ENCODE measurements around the gene COL23A1.

Gene COL23A1

DNA sequence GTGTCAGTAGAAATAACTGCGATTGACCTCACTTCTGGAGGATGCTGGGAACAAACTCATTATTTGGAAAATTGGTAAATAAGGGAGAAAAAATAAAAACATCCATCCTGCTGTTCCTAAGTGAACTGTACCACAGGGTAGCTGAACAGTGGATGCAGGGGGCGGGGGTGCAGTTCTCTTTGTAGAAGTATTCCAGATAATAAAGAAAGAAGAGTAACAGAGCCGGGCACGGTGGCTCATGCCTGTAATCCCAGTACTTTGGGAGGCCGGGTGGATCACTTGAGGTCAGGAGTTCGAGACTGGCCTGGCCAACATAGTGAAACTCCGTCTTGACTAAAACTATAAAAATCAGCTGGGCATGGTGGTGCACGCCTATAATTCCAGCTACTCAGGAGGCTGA lies 132.1 kb downstream of the COL23A1 start:
- DNase-seq (ENCODE audit: low spot score), result no peak

GRCh38 chr5:178457471-178457870 lies 132.7 kb downstream of the COL23A1 start:
- no peak for DNase-seq (ENCODE audit: low spot score)

DNA sequence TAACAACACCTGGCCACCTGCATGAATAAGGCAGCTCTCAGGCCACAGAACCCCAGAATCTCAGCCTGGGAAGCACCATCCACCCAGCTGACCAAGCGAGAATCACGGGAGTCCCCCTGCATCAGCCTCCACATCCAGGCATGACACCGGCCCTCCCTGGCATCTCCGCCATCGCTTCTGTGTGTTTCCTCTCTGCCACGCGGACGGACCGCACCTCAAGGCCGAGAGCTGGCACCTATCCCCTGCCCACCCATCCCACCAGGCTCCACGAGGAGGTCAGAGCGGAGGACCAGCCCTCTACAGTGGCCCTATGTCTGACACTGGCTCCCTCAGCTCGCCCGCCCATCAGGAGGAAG lies 134.7 kb downstream of the COL23A1 start:
- DNase-seq (ENCODE audit: low spot score), result no peak

GRCh38 chr5:178454821-178455479 lies 135.2 kb downstream of the COL23A1 start:
- no peak for DNase-seq (ENCODE audit: low spot score)

- DNase-seq (ENCODE audit: low spot score), result no peak
Measured at GRCh38 chr5:178454303-178454702, 135.9 kb downstream of the COL23A1 start.

DNA sequence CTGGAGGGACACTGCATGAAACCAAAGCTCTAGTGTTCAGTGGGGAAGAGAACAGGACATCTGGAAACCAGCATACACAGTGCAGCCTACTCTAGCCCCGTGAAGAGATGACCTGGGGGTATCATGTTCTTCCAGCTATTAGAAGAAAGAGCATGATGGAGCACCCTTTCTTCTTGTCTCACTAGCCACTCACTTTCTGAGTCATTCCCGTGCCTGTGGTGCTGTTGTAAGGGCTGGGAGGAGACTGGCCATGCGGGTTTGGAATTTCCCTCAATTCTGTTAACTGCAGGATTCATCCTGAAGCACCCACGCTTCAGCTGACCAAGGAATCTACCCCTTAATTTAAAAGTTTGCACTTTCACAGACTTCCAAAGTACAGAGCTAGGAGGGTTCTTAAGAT lies 137.0 kb downstream of the COL23A1 start:
- DNase-seq (ENCODE audit: low spot score), result no peak

- no peak for DNase-seq (ENCODE audit: low spot score)
Measured at GRCh38 chr5:178450121-178451028, 139.8 kb downstream of the COL23A1 start.

- DNase-seq (ENCODE audit: low spot score), result no peak
Measured at GRCh38 chr5:178449163-178450070, 140.8 kb downstream of the COL23A1 start.

- DNase-seq (ENCODE audit: low spot score), result no peak
Measured at GRCh38 chr5:178445534-178445933, 144.7 kb downstream of the COL23A1 start.

GRCh38 chr5:178442405-178443257 lies 147.6 kb downstream of the COL23A1 start:
- DNase-seq (ENCODE audit: low spot score), result no peak

- no peak for DNase-seq (ENCODE audit: low spot score)
Measured at GRCh38 chr5:178441486-178442270, 148.5 kb downstream of the COL23A1 start.

- DNase-seq (ENCODE audit: low spot score), result no peak
Measured at GRCh38 chr5:178440181-178440580, 150.0 kb downstream of the COL23A1 start.

GRCh38 chr5:178439493-178440180 lies 150.6 kb downstream of the COL23A1 start:
- DNase-seq (ENCODE audit: low spot score), result no peak

DNA sequence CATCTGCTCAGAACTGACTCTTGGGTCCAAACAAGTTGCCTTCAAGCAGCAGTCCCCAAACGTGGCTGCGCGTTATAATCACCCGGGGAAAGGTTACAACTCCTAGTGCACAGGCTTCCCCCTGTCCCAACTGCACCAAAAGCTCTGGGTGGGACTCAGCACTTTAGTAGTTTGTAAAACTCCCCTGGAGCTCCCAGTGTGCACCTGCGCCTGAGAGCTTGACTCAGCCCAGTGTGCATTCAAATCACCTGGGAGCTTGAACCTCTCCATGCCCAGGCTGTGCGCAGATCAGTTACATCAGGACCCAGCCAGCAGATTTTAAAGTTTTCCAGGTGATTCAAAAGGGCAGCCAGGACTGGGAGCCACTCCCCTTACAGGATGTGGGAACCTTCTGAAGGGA lies 151.4 kb downstream of the COL23A1 start:
- no peak for DNase-seq (ENCODE audit: low spot score)

- DNase-seq (ENCODE audit: low spot score), result no peak
Measured at GRCh38 chr5:178437386-178438075, 152.7 kb downstream of the COL23A1 start.

DNA sequence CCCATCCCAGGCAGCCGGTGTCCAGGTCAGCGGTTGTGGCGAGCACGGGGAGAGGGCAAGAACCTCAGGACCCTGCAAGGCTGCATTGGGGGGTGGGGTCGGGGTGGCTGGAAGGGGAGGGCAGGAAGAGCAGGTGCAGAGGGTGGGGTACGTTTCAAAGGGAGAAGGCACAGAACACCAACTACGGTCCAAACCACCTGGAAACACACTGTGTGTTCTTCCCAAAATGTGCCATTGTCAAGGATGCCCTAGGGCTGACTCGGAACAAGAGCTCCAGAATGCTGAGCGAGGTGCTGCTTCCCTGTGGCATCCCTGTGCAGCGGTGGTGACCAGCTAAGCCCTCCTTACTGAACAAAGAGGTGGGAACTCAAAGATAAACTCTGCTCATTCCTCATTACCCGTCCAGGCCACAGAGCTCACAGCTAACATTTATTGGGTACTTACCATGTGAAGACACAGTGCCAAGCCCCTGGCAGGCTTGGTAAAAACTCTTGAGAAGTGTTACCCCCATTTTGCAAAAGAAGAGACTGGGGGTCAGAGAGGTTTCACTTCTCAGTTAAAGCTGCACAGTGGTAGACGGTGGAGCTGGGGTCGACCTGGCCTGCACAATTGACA lies 153.8 kb downstream of the COL23A1 start:
- no peak for DNase-seq (ENCODE audit: low spot score)

GRCh38 chr5:178435321-178436238 lies 154.6 kb downstream of the COL23A1 start:
- DNase-seq (ENCODE audit: low spot score), result no peak

GRCh38 chr5:178434851-178435250 lies 155.3 kb downstream of the COL23A1 start:
- DNase-seq (ENCODE audit: low spot score), result no peak

Measured in CD4-positive, alpha-beta T cell treated with Interleukin-2 at 100 ng/mL for 4 hours (primary cell).